Dedifferentiated amniotic fluid mesenchymal stem cell (primary cell): ENCODE data around the gene OPALIN.

Experiments
- DNase-seq: peaks from one replicate; pipeline ENCODE4 v3.0.0-alpha.2; 2016; ENCODE audit errors: extremely low spot score

Gene OPALIN

DNA sequence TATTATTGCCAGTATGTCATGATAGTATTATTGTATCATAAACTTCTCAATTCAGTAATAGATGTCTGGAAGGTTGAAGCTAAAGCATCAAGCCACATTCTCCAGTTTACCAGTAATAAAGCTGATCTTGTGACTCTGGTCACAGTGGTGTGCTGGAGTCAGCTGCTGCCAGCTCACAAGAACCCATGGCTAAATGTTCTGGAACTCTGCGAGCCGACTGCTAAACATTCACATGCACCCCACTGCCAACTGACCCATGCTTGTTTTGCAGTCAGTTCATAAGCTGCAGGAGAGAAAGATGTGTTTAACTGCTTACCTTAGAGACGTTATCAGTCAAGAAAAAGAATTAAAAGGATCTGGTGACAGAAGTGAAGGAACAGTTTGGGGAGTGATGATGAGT lies 60.4 kb downstream of the OPALIN start:
- no peak for DNase-seq

DNA sequence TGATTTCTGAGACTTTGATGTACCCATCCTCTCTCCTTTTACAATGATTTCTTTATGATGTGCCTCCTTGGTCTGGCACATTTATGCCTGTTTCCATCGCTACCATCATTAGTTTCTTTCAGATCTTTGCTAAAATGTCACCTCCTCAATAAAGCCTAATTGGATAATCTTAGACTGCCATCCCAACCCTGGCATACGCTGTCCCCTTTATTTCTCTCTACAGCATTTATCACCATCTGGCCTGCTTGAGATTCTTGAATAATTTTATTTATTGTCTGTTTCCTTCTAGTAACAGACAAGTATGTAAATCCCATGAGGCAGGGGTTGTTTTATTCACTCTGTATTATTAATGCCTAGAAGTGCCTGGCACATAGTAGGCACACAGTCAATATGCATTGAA lies 61.3 kb downstream of the OPALIN start:
- DNase-seq, result no peak

- no peak for DNase-seq
Measured at GRCh38 chr10:96295475-96295874, 63.3 kb downstream of the OPALIN start.
